CD4-positive, alpha-beta T cell treated with Interleukin-2 at 100 ng/mL for 4 hours (primary cell): ENCODE results near the gene ZRANB1.

Source experiments
- DNase-seq: peaks from one replicate; pipeline ENCODE4 v3.0.0-alpha.2; 2020; ENCODE audit warnings: low spot score

The ZRANB1 gene

DNA sequence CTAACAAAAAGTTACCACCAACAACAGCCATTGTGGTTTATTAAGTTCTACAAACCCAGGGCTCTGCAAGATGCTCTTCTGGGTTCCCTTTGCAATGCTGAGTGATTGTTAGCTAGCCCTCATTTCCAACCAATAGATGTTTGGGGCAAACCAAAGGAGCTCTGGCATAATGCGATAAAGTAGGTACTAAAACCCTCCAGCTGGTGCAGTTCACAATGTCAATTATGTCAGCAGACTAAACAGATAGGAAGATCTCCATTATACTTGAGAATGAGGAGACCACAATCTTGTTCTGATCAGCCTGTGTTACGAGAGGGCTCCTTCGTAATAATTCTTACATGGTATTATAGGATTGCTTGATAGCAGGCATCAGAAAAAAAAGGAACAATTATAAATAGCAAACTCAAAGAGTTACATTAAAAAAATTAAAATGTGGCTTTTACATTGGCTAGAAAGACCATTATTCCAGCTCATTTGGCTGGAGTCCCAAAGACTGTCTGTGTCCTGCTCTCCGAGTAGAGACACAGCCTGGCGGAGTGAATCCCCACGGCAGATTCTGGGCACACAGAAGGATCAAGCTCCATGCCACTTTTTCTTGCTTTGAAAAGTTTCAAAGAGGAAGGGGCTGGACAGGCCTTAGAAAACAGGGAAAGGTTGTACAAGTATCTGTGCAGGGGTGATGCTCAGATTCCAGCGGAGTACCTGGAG is 93.8 kb downstream of the ZRANB1 start:
- no peak for DNase-seq

- no peak for DNase-seq
Measured at GRCh38 chr10:125037145-125037877, 95.4 kb downstream of the ZRANB1 start.
